DMS 273 (cell line): ENCODE results near the gene SOX8.

Source experiments
- DNase-seq: peaks from one replicate; lab custom pipeline; 2025; ENCODE audit not compliant: unreplicated experiment; lab: John Stamatoyannopoulos, UW

Gene SOX8

DNA sequence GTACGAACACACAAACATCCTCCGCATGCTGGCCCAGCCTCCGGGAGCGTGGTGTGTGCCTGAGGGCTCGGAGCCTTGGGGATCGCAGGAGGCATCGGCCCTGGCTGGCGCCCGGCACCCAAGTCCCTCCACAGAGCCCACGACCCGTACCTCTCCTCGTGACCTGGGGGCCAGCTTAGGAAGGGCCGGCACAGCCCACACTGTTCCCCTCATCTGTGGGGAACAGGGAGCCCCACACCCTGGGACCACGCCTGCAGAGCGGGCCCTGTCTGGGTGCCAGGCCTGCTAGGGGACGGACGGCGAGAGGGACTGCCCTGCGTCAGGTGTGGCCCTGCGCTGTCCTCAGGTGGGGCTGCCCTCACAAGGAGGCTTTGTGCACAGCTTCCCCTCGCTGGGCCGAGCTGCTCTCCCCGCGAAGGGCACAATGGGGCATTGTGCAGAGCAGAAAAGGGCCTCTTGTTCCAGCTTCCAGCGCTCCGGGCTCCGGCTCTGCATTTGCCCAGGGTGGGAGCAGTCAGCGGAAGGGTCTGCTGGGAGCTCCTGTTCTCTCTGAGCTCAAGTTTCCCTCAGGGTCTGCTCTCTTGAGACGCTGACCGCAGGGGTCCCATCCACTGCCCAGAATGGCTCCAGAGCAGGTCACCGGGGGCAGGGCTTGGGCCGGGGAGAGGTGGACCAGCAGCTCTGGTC, 9.1 kb upstream of the SOX8 start:
- DNase-seq = no peak

DNA sequence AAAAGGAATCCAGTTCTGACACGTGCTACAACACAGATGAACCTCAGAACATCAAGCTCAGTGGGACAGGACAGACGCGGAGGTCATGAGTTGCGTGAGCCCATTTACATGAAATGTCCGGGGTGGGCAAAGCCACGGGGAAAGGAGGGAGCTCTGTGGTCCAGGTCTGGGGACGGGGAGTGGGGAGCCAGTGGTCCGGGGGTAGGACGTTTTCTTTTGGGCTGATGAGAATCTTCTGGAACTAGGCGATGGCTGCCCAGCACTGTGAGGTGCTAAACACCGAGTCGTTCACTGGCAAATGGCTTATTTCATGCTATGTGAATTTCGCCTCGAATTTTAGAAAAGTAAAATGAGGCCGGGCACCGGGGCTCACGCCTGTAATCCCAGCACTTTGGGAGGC, 8.2 kb upstream of the SOX8 start:
- no peak for DNase-seq

DNA sequence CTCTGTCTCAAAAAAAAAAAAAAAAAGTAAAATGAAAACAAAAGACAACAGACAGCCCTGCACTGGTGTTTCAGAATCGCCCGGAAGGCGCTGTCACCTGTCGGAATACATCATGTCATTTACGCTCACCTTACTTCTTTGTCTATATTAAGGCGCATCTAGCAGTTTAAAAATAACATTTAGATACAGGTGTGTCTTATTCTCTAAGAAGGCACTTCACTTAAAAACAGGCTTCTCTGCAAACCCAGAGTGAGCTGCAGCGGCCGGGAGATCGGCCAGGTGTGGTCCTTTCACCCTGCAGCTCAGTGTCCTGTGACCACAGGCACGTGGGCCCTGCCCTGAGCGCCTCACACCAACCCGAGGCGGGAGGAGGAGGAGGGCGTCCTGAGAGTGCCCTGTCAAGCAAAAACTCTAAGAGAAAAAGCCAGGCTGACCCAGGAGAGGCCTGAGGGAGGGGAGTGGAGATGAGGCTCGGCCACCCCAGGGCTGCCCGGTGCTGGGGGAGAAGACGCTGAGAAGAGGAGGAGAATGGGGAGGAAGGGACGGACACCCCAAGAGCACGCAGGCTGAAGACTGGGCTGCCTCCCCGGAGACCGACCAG, 7.5 kb upstream of the SOX8 start:
- no peak for DNase-seq

DNA sequence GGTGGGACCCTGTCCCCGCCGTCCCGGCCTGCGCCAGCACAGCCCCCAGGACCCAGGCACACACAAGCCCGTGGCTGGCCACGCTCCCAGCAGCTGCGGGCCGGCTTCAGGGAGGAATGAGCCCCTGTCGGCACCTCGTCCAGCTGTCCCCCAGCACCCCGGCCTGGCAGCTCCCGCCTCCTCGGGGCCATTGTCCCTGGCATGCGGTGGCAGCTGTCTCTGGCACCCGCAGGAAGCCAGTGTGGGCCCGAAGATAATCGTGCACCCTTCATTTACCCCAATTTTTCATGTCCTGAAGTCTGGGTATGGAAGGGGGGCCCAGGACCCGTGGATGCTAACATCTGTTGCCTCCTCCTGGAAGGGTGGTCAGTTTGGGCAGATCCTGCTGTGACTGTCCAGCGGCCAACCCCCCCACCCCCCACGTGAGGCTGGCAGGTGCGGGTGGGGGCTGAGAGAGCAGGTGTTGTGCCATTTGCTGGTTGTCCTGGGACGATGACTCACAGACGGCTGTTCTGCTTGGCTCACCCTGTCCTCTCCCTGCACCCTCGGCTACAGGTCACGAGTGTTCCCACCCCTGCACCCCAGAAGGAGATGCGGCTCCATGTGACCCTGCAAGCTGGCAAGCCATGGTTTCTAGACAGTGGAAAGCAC, 6.8 kb upstream of the SOX8 start:
- DNase-seq = peak; percentile 63

DNA sequence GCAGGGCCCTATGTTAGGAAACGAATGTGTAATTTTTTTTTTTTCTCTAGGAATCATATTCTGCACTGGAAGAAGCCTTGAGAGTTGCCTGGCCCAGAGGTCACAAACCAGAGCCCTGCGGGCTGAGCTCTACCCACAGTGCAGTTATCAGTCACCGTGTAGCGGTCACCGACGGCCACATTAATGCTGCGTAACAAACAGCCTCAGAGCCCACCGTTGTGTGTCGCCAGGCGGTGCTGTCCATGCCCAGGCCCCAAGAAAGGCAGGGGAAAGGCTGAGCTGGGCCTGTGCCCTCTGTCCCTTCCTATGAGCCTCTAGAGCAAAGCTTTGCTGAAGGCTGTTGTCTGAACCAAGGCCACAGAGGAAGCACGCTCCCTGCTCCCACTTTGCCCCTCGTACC, 6.3 kb upstream of the SOX8 start:
- no peak for DNase-seq

DNA sequence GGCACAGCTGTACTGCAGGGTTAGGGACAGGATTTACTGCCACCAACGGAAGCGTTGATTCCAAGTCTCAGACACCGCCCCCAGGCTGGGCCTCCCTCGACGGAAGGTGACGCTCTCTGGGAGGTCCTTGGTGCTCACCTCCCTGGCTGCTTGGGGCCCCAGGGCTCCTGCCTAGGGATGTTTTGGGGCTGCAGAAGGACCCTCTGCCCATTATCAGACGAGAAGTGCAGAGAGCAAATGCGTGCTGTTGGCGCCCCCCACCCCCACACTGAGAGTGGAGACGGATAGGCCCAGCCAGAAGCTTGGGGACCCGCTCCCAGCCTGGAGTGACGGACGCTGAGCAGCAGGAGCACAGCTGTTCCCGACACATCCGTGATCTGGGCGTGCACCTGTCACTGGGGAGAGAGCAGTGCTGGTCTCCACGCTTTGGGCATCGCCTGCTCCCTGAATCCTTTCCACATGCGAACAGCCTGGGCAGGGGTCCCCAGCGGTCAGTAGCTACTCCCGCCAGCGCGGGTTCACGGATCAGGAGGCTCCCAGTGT, 5.1 kb upstream of the SOX8 start:
- DNase-seq = no peak

DNA sequence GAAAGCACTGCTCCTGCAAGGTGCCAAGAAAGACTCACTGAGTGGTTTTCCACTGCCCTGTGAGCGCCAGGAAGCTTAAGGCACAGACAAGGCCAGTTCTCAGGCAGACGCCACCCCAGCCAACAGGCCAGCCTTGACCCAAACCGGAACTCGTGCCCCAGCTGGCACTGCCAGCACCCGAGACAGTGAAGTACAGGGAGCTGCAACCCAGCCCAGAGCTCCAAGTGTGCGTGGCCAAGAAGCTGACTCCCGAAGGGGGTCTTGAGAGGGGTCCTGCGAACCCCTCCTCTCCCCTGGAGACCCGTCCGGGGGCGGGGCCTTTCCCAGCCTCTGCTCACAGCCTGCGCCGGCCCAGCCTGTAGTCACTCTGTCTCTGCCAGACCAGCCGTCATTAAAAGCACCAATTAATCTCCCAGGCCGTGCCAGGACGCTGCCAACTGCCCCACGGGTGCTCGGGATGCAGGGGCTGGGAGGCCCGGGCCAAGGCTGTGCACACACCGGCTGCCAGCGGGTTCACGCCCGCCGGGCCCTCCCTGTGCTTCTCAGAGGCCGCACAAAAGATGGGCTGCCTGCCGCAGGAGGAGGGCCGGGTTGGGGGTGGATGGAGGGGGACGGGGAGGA, 4.4 kb upstream of the SOX8 start:
- DNase-seq = no peak

DNA sequence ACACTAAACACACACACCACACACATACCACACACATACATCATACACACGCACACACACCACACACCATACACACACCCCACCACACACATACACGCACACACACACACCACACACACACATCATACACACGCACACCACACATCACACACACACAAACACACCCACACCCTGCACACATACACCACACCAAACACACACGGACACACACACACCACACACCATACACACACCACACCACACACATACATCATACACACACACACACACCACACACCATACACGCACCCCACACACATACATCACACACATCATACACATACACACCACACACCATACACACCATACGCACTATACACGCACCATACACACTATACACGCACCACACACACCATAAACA, 3.7 kb upstream of the SOX8 start:
- no peak for DNase-seq

DNA sequence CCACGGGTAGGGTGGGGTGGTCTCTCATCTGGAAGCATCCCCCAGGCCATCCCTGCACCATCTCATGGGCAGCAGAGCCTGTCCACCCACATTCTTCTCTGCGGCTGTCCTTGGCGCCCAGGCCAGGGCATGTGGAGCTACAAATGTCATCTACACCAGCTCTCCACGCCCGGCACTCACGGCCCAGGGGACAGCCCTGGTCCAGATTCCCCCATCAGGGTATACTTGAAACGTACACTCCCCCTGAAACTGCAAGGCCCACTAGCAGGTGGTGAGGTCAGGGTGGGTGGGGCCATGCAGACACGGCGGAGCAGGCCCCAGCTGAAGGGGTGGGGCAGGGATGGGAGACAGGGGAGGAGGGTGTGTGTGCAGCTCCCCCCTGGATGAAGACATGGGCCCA, 3.2 kb upstream of the SOX8 start:
- peak; percentile 38 for DNase-seq

DNA sequence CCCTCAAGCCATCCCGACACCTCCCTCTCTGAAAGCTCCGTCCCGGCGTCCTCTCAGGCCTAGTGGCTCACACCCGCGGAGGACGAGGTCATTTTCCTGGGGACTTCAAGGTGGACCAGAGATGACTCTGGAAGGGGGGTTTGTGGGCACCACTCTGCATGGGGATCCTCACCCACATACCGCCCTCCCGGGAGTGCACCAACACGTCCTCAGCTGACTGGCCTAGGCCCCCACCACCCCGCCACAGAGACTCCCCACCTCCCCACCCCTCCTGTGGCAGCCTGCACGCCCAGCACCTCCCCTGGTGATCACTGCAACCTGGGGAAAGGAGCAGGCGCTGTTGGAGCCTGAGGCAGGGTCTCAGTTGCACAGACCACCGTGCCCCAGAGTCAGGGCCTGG, 2.4 kb upstream of the SOX8 start:
- DNase-seq = no peak

DNA sequence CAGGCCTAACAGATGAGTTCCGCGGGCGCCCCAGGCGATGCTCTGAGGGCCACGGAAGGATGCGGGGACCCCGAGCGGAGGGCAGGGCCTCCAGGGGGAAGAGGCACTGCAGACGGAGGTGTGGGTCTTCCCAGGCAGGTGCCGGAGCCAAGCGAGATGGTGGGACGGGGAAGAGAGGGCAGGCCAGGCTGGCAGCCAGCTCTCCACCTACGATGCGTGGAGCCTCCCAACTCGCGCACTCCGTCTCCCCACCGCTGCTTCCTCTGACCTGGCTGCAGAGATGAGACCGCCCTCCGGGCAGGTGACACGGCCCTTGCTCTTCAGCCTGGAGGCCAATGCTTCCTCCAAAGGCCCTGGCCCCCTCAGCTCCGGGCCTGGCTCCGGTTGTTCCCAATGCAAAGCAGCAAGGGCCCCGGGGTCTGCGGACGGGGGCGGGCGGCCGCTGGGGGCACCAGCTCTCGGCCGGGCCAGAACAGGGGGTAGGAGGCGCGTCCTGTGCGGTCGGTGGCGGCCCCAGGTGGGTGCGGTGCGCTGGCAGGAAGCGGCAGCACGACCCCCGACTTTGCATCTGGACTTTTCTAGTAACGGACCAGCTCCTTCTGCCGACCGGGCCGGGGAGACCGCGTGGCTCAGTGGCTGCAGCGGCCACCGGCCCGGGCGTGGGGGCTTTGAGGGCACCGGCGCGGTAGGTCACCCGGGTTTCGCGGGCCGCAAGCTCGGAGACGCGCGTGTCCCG, 1.5 kb upstream of the SOX8 start:
- DNase-seq = no peak

DNA sequence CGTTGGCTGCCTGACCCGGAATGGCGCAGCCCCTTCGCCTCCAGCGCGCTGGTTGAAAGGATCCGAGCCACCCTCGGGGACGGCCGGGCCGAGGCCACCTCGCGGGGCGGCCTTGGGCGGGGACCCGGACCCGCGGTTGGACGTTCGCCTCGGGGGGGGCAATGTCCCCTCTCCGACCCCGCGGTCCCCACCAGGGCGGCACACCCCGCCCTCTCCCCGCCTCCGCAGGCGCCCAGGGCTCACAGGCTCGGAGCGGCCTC, 1.0 kb upstream of the SOX8 start:
- no peak for DNase-seq

DNA sequence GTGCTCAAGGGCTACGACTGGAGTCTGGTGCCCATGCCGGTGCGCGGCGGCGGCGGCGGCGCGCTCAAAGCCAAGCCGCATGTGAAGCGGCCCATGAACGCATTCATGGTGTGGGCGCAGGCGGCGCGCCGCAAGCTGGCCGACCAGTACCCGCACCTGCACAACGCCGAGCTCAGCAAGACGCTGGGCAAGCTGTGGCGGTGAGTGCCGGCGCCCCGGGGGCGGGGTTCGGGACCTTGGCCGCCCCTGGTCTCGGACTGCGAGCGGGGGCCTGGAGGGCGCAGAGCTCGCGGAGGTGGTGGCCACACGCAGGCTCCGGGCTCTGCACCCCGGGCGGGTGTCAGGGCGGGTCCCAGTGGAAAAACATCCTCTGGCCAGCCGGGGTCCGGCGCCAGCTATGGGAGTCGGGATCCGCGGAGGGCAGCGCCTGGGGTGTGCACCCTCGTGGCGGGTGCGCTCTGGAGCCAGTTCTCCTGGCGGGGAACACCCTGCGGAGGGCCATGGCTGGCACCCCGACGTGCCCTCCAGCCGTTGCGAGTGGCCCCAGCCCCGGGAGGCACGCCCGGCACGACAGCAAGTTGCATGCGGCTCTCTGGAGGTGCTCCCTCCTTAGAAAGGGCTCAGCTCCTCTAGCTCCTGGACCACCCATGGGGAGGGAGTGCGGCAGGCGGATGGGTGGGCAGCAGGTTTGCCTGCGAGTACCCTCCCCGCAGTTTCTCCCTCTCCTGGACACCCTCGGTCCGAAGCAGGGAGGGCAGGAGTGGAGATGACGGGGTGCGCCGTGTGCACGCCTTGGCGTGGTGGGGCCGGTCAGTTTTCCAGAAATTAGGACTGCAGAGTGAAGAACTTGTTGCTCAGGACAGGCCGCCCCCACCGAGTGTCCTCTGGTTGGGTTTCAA, 824 bp downstream of the SOX8 start:
- DNase-seq = peak; percentile 58

DNA sequence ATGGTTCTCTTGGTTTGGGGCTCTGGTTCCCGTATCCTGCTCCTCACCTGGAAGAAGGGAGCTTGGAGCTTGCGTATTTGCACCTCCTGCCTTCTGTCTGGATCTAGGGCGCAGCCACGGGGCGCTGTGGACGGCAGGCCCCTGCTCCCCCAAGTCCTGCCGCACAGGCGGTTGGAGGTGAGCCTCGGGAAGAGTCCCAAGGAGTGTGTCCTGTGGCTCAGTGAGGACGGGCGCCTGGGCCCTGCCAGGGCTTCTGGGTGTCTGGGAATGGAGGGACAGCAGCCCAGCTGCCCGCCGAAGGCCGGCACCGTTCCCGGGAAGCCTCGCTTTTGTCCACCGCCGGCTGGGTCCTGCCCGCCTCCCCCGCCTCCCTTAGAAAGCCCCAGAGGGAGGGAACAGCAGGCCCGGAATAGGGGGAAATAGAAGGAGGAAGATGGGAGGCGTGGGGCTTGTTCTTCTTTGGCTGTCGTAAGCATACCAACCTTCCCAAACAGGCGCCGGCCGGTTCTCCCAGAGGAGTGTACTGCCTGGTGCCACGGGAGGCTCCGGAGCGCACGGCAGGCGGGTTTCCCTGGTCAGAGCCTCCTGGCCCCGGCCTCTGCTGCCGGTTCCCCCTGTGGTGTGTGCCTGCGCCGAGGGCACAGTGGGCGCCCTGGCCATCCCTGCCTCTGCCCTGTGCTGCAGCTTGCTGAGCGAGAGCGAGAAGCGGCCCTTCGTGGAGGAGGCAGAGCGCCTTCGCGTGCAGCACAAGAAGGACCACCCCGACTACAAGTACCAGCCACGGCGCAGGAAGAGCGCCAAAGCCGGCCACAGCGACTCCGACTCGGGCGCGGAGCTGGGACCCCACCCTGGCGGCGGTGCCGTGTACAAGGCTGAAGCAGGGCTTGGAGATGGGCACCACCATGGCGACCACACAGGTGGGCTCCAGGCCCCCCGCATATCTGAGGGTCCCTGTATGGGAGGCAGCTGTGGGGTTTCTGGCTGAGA, 1.8 kb downstream of the SOX8 start:
- DNase-seq = peak; percentile 59

DNA sequence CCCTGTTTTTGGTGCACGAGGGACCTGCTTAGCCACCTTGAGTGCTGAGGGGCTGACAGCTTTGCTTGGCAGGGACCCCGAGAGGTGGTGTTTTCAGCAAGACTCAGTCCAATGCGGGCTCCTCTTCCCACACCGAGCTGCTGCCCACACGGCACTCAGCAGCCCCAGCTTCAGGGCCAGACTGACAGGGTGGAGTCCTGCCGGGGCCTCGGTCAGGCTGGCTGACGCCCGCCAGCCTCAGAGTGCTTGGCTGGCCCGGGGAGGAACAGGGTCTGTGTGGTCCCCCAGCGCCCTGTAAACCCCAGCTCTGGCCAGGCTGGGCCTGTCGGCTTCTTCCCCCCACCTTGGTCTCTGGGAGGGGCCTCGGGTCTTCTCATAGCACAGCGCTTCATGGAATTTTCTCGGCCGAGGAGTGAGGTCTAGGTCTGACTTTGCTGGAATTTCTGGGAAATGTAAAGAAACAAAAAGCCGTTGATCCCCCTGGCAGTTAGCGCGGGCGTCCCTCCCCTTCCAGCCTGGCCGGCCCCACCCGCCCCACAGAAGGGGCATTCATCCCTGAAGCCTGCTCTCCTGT, 2.6 kb downstream of the SOX8 start:
- DNase-seq = no peak

DNA sequence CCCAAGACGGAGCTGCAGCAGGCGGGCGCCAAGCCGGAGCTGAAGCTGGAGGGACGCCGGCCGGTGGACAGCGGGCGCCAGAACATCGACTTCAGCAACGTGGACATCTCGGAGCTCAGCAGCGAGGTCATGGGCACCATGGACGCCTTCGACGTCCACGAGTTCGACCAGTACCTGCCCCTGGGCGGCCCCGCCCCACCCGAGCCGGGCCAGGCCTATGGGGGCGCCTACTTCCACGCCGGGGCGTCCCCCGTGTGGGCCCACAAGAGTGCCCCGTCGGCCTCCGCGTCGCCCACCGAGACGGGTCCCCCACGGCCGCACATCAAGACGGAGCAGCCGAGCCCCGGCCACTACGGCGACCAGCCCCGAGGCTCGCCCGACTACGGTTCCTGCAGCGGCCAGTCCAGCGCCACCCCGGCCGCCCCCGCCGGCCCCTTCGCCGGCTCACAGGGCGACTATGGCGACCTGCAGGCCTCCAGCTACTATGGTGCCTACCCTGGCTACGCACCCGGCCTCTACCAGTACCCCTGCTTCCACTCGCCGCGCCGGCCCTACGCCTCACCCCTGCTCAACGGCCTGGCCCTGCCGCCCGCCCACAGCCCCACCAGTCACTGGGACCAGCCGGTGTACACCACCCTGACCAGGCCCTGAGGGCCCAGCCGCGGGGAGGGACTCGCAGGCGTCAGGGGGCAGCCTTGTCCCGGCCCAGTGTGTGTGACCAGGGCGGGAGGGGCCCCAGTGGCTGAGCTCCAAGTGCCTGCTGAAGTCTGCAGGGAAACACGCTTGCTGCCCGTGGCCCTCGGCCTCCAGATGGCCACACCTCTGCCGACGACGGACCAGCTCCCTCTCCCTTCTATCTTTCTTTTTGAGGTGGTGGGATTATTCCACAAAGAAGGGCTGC, 3.4 kb downstream of the SOX8 start:
- no peak for DNase-seq

DNA sequence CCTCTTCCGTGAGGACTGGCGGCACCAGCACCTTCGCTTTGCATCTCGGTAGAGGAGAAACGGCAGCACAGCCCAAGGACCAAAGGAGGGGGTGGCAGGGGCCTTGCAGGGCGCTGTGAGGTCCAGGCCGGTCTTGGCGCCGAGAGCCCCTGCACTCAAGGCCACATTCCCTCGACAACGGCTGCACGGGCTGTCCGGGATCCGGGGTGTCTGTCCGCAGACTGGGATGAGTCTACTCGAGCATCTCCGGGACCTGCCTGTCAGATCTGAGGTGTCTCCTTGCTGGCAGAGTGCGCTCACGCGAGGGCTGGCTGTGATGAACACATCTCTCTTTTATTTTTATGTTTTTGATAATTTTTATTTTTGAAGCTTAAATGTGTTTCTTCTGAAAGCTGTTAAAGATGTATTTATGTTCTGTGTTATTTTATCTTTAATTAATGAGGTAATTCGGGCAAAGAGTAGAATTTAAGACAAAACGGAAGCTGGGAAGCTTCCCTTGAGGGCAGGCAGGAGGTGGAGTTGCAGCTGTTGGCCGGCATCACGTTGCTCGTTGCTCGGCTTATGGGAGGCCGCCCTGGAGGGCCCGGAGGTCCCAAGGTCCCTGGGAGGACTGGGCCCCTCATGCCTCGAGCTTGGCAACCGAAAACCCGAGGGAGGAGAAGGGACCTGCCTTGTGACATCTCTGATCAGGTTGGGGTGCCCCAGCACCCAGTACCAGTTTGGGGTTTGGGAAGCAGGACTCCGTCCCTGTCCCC, 4.3 kb downstream of the SOX8 start:
- no peak for DNase-seq
